ENCODE measurements around the gene METRNL.

- no peak for TF ChIP-seq CTCF (conservative IDR thresholded peaks at IDR 0.05; ENCODE audit: low read depth, low read length)
- no peak for TF ChIP-seq EZH2phosphoT487 (IDR thresholded peaks at IDR 0.05; ENCODE audit: borderline replicate concordance, low read length)
- no peak for TF ChIP-seq EZH2 (IDR thresholded peaks at IDR 0.05; ENCODE audit: low read length, unreplicated experiment)
These were observed 11.2 kb downstream of the METRNL start for GRCh38 chr17:83090444-83091256.

All from PC-3 (cell line).